A549 (cell line): ENCODE results near the gene SP6. TPM values are rescaled to one million over a fixed set of nuclear protein-coding genes. Genes with fewer than 3 reads are reported as not detected.

ENCODE experiments used
- ATAC-seq, 2 experiments: fragments of 200-7000 bp in 1 of 2; fragments of >200 bp in 1 of 2; cut with Nextera tagmentation in 1 of 2; cut with Tn5 transposase in 1 of 2; 3 replicates each; pipeline versions ENCODE4 v1.8.0 to v1.9.1; 2018 to 2020; ENCODE audit warnings: mild to moderate bottlenecking in 1 of 2, moderate library complexity in 1 of 2
- CTCF ChIA-PET: fragments of 300-600 bp; sonication (Branson Sonifier 250); formaldehyde crosslinking; extraction: SDS; loops from one replicate; lab custom pipeline; 2021; ENCODE audit warnings: antibody characterized with exemption, inconsistent platforms; lab: Yijun Ruan, JAX
- POLR2A ChIA-PET: fragments of 350-600 bp; formaldehyde crosslinking; extraction: SDS; loops from one replicate; lab custom pipeline; 2021; ENCODE audit warnings: antibody characterized with exemption, inconsistent platforms; lab: Yijun Ruan, JAX
- DNase-seq, 2 experiments: peaks; one replicate each; pipeline versions ENCODE4 v3.0.0 to v3.0.0-alpha.2; 2011 to 2016; ENCODE audit warnings: low read depth in 1 of 2, low spot score in 1 of 2
- FAIRE-seq: peaks from 2 replicates; lab custom pipeline; 2011; peaks lifted over from hg19 to GRCh38; lab: Jason Lieb, UNC
- H3K27ac ChIP-seq, 2 experiments: fragments of >200 bp; sonication (Bioruptor Twin); formaldehyde crosslinking; 3 replicates each; pipeline ENCODE4 v1.5.1; 2016 to 2017
- H3K4me1 ChIP-seq: fragments of >200 bp; sonication (Bioruptor Twin); formaldehyde crosslinking; 3 replicates; pipeline ENCODE4 v1.6.1; 2016
- H3K4me2 ChIP-seq: fragments of >200 bp; sonication (Bioruptor Twin); formaldehyde crosslinking; 3 replicates; pipeline ENCODE4 v1.6.1; 2016
- H3K4me3 ChIP-seq: fragments of >200 bp; sonication (Bioruptor Twin); formaldehyde crosslinking; 3 replicates; pipeline ENCODE4 v1.5.1; 2016
- H3K9me3 ChIP-seq: fragments of >200 bp; sonication (Bioruptor Twin); formaldehyde crosslinking; 3 replicates; pipeline ENCODE4 v1.6.1; 2016
- CBX8 ChIP-seq: fragments of 200-600 bp; sonication (generic); IDR thresholded peaks from 2 replicates; pipeline ENCODE4 v1.6.1; 2016
- EHF ChIP-seq: fragments of 250-450 bp; sonication (Bioruptor Pico); IDR thresholded peaks from 2 replicates; pipeline ENCODE4 v1.5.0; 2020; ENCODE audit warnings: mild to moderate bottlenecking
- EHMT2 ChIP-seq: fragments of 200-600 bp; sonication (generic); IDR thresholded peaks from 2 replicates; pipeline ENCODE4 v1.6.1; 2016; ENCODE audit warnings: antibody characterized with exemption, low read depth, mild to moderate bottlenecking, moderate library complexity
- ESRRA ChIP-seq: fragments of 150-350 bp; IDR thresholded peaks from 2 replicates; pipeline ENCODE4 v1.6.1; 2014; ENCODE audit warnings: mild to moderate bottlenecking, low read length, borderline replicate concordance
- FOXS1 ChIP-seq: fragments of 250-450 bp; sonication (Bioruptor Pico); IDR thresholded peaks from 2 replicates; pipeline ENCODE4 v1.5.0; 2020; ENCODE audit warnings: mild to moderate bottlenecking, moderate library complexity
- HES2 ChIP-seq: fragments of >200 bp; sonication (Bioruptor Twin); formaldehyde crosslinking; IDR thresholded peaks from 2 replicates; pipeline ENCODE4 v1.6.1; 2016
- HOXA7 ChIP-seq: fragments of 250-450 bp; sonication (Bioruptor Pico); IDR thresholded peaks from 2 replicates; pipeline ENCODE4 v1.5.0; 2020; ENCODE audit warnings: mild to moderate bottlenecking, moderate library complexity
- HOXB5 ChIP-seq: fragments of 250-450 bp; sonication (Bioruptor Pico); IDR thresholded peaks from 2 replicates; pipeline ENCODE4 v1.5.0; 2020; ENCODE audit warnings: mild to moderate bottlenecking, moderate library complexity
- JUNB ChIP-seq: fragments of >200 bp; sonication (Bioruptor Twin); formaldehyde crosslinking; IDR thresholded peaks from 2 replicates; pipeline ENCODE4 v1.6.1; 2016
- KDM1A ChIP-seq: fragments of 200-600 bp; sonication (generic); IDR thresholded peaks from 2 replicates; pipeline ENCODE4 v1.6.1; 2016; ENCODE audit warnings: low read depth, mild to moderate bottlenecking
- MAFK ChIP-seq: fragments of 450-650 bp; IDR thresholded peaks from 2 replicates; pipeline ENCODE4 v1.6.1; 2014; ENCODE audit not compliant: partially characterized antibody
- MAZ ChIP-seq: fragments of 150-350 bp; IDR thresholded peaks from 2 replicates; pipeline ENCODE4 v1.6.1; 2014; ENCODE audit warnings: antibody characterized with exemption, low read depth, low read length, borderline replicate concordance
- RARB ChIP-seq: fragments of 250-450 bp; sonication (Bioruptor Pico); IDR thresholded peaks from 2 replicates; pipeline ENCODE4 v1.8.0; 2021; ENCODE audit warnings: mild to moderate bottlenecking, moderate library complexity
- REST ChIP-seq: fragments of 200-600 bp; sonication (generic); IDR thresholded peaks from 2 replicates; pipeline ENCODE4 v1.6.1; 2016; ENCODE audit warnings: antibody characterized with exemption, mild to moderate bottlenecking, moderate library complexity
- SMC3 ChIP-seq: fragments of >200 bp; sonication (Bioruptor Twin); formaldehyde crosslinking; IDR thresholded peaks from 3 replicates; pipeline ENCODE4 v1.6.1; 2018; ENCODE audit warnings: inconsistent platforms
- TFCP2L1 ChIP-seq: fragments of 250-450 bp; sonication (Bioruptor Pico); IDR thresholded peaks from 2 replicates; pipeline ENCODE4 v1.5.0; 2021; ENCODE audit warnings: mild to moderate bottlenecking
- TP53 ChIP-seq: fragments of 250-450 bp; sonication (Bioruptor Pico); IDR thresholded peaks from 2 replicates; pipeline ENCODE4 v1.5.0; 2021; ENCODE audit warnings: mild to moderate bottlenecking, moderate library complexity
- ZC3H11A ChIP-seq: fragments of 450-650 bp; IDR thresholded peaks from 2 replicates; pipeline ENCODE4 v1.6.1; 2014; ENCODE audit warnings: antibody characterized with exemption, mild to moderate bottlenecking
- ZNF302 ChIP-seq: fragments of 250-450 bp; sonication (Bioruptor Pico); IDR thresholded peaks from 2 replicates; pipeline ENCODE4 v1.9.0; 2021; ENCODE audit warnings: inconsistent platforms, mild to moderate bottlenecking, moderate library complexity
- WGBS: methylation state at CpG from one replicate; pipeline ENCODE4 v1.1.6; 2017; ENCODE audit errors: missing lambda C conversion rate; 5-methylcytosine and 5-hydroxymethylcytosine counted together
- polyA plus RNA-seq, 4 experiments: library from polyadenylated mRNA; depleted of rRNA in 3 of 4; stranded (reverse); fragments of >200 nt; fragmentation: RNase III in 1 of 4; extraction: RNeasy Plus Mini Kit Qiagen cat#74134 plus additional on column Dnase treatment in 1 of 4; gene quantifications; 2 replicates in 3 of 4; 3 replicates in 1 of 4; pipeline ENCODE4 v1.2.3, GENCODE V29; 2011 to 2017
- TF ChIP-seq, protein P1 (sequence below): fragments of 250-450 bp; sonication (Bioruptor Pico); IDR thresholded peaks from 2 replicates; pipeline ENCODE4 v1.5.0; 2021; ENCODE audit warnings: mild to moderate bottlenecking, moderate library complexity, borderline replicate concordance

SP6 gene
- polyA plus RNA-seq, 2 of the 4 experiments (the other 2 are of a cell fraction): 0.61 to 2.1 TPM

DNA sequence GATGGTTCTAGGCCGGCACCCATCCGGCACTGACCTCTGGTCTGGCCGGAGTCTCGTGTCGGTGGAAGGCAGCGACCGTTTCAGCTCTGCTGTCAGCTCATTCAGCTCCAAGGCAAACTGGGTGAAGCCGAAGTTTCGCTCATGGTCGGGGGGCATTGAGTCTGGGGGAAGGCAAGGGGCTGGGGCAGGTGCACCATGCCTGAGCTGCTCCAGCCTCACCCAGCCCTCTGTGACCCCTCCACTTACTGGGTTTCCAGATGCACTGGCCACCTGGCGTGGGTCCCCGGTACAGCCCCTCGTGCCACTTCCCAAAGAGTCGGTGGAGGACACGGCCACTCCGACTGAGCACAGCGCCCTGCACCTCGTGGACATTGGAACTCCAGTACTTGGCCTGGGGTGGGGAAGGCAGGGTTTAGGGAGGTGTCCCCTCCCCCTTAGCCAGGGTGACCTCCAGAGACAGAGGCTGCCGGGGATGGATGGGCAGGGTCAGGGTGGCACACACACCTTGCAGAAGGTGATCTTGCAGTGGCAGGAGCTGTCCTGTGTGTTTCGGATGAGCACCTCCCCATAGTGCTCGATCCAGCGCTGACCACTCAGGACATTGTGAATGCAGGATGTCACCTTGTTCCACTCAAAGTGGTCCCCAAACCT lies 42.0 kb downstream of the SP6 start:
- WGBS: 91% methylated on average over 22 of the region's 22 CpGs
- Histone ChIP-seq H3K9me3 (no peaks in the 10 kb centered on the region), H3K27ac (peak overlapping the region in 1 of 2 experiments; percentile 59; a peak in 2 of 6 replicates), H3K4me1 (peaks cover 25% of the 10 kb centered on the region), H3K4me2 (no peak overlapping the region), H3K4me3 (no peak overlapping the region)
- ATAC-seq (no peak), DNase-seq (no peak), FAIRE-seq (no peak)
- TF ChIP-seq EHMT2 (no peak), EHF (CRISPR knock-in tag) (no peak), CBX8 (no peak), ZC3H11A (no peak), HES2 (no peak), KDM1A (no peak), REST (no peak), TFCP2L1 (CRISPR knock-in tag) (no peak), RARB (CRISPR knock-in tag) (no peak), JUNB (no peak), ZNF302 (CRISPR knock-in tag) (no peak), HOXA7 (no peak), TP53 (CRISPR knock-in tag) (no peak), HOXB5 (no peak), MAZ (no peak), ESRRA (no peak), MAFK (no peak), FOXS1 (no peak), SMC3 (no peak)
- CTCF ChIA-PET: interaction anchor here (0.9 to 2.0 kb wide), 3 partner anchors 13 to 110 kb away, joined by 3 to 11 read pairs (median 3); partner anchors contain the start of gene OSBPL7
- POLR2A ChIA-PET: no interaction called here

GRCh38 chr17:47808036-47808829 lies 42.7 kb downstream of the SP6 start:
- ATAC-seq (no peak), FAIRE-seq (no peak), DNase-seq (no peak)
- no peak for TF ChIP-seq MAZ
- TF ChIP-seq, protein P1, sequence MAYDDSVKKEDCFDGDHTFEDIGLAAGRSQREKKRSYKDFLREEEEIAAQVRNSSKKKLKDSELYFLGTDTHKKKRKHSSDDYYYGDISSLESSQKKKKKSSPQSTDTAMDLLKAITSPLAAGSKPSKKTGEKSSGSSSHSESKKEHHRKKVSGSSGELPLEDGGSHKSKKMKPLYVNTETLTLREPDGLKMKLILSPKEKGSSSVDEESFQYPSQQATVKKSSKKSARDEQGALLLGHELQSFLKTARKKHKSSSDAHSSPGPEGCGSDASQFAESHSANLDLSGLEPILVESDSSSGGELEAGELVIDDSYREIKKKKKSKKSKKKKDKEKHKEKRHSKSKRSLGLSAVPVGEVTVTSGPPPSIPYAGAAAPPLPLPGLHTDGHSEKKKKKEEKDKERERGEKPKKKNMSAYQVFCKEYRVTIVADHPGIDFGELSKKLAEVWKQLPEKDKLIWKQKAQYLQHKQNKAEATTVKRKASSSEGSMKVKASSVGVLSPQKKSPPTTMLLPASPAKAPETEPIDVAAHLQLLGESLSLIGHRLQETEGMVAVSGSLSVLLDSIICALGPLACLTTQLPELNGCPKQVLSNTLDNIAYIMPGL (CRISPR knock-in tag): no peak
- no peak for TF ChIP-seq ZC3H11A
- TF ChIP-seq EHMT2: no peak
- Histone ChIP-seq H3K9me3 (no peaks in the 10 kb centered on the region), H3K4me3 (no peak overlapping the region), H3K4me1 (peaks cover 25% of the 10 kb centered on the region), H3K27ac (no peak overlapping the region), H3K4me2 (no peak overlapping the region)
- ChIA-PET POLR2A (no interaction called here), CTCF (interaction anchor here (2.0 kb wide), 1 partner anchor 14 kb away, joined by 11 read pairs; the partner anchor contains the start of gene OSBPL7)
- 86% methylated on average over 20 of the region's 20 CpGs for WGBS
